WTC11 (cell line): ENCODE data around the gene GRAMD1A.

Experiments used
- ESRRA ChIP-seq: sonication (generic); formaldehyde crosslinking; IDR thresholded peaks from 2 replicates; pipeline ENCODE4 v1.8.1; 2022; ENCODE audit warnings: mild to moderate bottlenecking, missing genetic modification reagents, borderline replicate concordance
- TF ChIP-seq, protein P1 (sequence below): sonication (generic); formaldehyde crosslinking; conservative IDR thresholded peaks from 2 replicates; pipeline ENCODE4 v1.8.1; 2022; ENCODE audit warnings: mild to moderate bottlenecking, missing genetic modification reagents
- TF ChIP-seq, protein P2 (sequence below): sonication (generic); formaldehyde crosslinking; IDR thresholded peaks from 2 replicates; pipeline ENCODE4 v1.8.1; 2023; ENCODE audit warnings: mild to moderate bottlenecking, missing genetic modification reagents
- TF ChIP-seq, protein P3 (sequence below): sonication (generic); formaldehyde crosslinking; IDR thresholded peaks from 2 replicates; pipeline ENCODE4 v1.8.1; 2022; ENCODE audit warnings: low read depth, missing genetic modification reagents, borderline replicate concordance

- no peak for TF ChIP-seq ESRRA (CRISPR knock-in tag)
- TF ChIP-seq, protein P1, sequence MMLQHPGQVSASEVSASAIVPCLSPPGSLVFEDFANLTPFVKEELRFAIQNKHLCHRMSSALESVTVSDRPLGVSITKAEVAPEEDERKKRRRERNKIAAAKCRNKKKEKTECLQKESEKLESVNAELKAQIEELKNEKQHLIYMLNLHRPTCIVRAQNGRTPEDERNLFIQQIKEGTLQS (CRISPR knock-in tag), result no peak
- TF ChIP-seq, protein P2, sequence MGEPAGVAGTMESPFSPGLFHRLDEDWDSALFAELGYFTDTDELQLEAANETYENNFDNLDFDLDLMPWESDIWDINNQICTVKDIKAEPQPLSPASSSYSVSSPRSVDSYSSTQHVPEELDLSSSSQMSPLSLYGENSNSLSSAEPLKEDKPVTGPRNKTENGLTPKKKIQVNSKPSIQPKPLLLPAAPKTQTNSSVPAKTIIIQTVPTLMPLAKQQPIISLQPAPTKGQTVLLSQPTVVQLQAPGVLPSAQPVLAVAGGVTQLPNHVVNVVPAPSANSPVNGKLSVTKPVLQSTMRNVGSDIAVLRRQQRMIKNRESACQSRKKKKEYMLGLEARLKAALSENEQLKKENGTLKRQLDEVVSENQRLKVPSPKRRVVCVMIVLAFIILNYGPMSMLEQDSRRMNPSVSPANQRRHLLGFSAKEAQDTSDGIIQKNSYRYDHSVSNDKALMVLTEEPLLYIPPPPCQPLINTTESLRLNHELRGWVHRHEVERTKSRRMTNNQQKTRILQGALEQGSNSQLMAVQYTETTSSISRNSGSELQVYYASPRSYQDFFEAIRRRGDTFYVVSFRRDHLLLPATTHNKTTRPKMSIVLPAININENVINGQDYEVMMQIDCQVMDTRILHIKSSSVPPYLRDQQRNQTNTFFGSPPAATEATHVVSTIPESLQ, result no peak
- TF ChIP-seq, protein P3, sequence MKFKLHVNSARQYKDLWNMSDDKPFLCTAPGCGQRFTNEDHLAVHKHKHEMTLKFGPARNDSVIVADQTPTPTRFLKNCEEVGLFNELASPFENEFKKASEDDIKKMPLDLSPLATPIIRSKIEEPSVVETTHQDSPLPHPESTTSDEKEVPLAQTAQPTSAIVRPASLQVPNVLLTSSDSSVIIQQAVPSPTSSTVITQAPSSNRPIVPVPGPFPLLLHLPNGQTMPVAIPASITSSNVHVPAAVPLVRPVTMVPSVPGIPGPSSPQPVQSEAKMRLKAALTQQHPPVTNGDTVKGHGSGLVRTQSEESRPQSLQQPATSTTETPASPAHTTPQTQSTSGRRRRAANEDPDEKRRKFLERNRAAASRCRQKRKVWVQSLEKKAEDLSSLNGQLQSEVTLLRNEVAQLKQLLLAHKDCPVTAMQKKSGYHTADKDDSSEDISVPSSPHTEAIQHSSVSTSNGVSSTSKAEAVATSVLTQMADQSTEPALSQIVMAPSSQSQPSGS, result no peak
These were observed 12.0 kb upstream of the GRAMD1A start for GRCh38 chr19:34988119-34988518.
